A673 (cell line): Measurements from ENCODE around the gene MICALL2.

Source experiments
- EZH2 ChIP-seq: fragments of 200-600 bp; sonication (generic); IDR thresholded peaks from 2 replicates; pipeline ENCODE4 v1.6.1; 2017; ENCODE audit warnings: borderline replicate concordance, low read depth, mild to moderate bottlenecking, mixed read lengths, antibody characterized with exemption, low read length; ENCODE audit not compliant: poor library complexity, severe bottlenecking
- TF ChIP-seq, protein P1 (sequence below): fragments of 300-800, 200-600 bp; sonication (generic); conservative IDR thresholded peaks from 2 replicates; pipeline ENCODE4 v1.5.1; 2017; ENCODE audit warnings: low read depth, mild to moderate bottlenecking, antibody characterized with exemption, low read length, moderate library complexity, mixed read lengths

DNA sequence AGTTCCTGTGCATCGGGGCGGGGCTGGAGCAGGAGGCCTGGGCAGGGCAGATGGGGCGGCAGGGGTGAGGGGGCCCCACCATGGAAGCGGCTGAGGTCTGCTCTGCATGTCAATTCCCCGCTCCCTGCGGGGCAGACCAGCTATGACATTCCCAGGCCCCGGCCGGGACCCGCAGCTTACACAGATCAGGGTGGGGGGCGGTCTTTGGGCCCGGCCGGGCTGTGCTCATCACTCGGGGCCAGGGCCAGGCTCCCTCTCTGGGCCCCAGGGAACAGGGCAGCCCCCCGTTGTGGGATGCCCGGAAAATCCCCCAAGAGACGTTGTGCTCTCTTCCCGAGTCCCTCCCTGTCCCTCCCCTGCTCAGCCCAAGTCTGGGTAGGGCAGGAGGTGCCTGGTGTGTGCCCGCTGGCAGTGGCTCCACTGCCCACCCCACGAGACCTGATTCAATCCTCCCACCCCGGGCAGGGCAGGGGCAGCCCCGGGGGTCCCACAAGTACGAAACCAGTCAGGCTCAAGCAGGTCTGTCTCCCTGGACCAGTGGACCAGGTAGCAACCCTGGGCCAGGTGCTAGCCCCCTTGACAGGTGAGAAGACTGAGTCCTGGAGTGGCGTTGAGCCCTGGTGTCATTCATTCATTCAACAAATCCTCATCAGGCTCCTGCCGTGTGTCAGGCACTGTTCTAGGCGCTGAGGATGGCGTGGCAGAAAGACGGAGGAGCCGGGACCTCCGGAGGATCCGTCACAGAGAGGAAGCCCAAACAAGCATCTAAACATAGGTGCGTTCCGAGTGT lies 29.0 kb downstream of the MICALL2 start:
- TF ChIP-seq, protein P1, sequence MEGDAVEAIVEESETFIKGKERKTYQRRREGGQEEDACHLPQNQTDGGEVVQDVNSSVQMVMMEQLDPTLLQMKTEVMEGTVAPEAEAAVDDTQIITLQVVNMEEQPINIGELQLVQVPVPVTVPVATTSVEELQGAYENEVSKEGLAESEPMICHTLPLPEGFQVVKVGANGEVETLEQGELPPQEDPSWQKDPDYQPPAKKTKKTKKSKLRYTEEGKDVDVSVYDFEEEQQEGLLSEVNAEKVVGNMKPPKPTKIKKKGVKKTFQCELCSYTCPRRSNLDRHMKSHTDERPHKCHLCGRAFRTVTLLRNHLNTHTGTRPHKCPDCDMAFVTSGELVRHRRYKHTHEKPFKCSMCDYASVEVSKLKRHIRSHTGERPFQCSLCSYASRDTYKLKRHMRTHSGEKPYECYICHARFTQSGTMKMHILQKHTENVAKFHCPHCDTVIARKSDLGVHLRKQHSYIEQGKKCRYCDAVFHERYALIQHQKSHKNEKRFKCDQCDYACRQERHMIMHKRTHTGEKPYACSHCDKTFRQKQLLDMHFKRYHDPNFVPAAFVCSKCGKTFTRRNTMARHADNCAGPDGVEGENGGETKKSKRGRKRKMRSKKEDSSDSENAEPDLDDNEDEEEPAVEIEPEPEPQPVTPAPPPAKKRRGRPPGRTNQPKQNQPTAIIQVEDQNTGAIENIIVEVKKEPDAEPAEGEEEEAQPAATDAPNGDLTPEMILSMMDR: no peak
- TF ChIP-seq EZH2: no peak
